K562 (cell line): Measurements from ENCODE around the gene UBXN6. TPM values are rescaled to one million over a fixed set of nuclear protein-coding genes. Genes with fewer than 3 reads are reported as not detected.

Source experiments
- CREBBP ChIP-seq: IDR thresholded peaks from one replicate; pipeline ENCODE4 v1.6.1; 2012; ENCODE audit warnings: low read depth, mild to moderate bottlenecking, control low read depth, inconsistent platforms, low read length
- CXXC5 ChIP-seq: fragments of 250-450 bp; sonication (Bioruptor Pico); IDR thresholded peaks from 2 replicates; pipeline ENCODE4 v1.8.0; 2022; ENCODE audit warnings: inconsistent platforms, mild to moderate bottlenecking, moderate library complexity
- DDX20 ChIP-seq: fragments of 450-650 bp; IDR thresholded peaks from 2 replicates; pipeline ENCODE4 v1.6.1; 2016; ENCODE audit warnings: missing genetic modification characterization, low read depth, mild to moderate bottlenecking, missing compliant biosample characterization, moderate library complexity
- EGR1 ChIP-seq: fragments of 450-650 bp; conservative IDR thresholded peaks from 2 replicates; pipeline ENCODE4 v1.6.1; 2017; ENCODE audit warnings: mild to moderate bottlenecking
- ELF1 ChIP-seq: fragments of 200-800 bp; sonication (Bioruptor generic); IDR thresholded peaks from 2 replicates; pipeline ENCODE4 v1.6.1; 2016; ENCODE audit warnings: missing genetic modification characterization, missing compliant biosample characterization
- ETS2 ChIP-seq: IDR thresholded peaks from 2 replicates; pipeline ENCODE4 v1.6.1; 2016; ENCODE audit warnings: borderline replicate concordance, missing genetic modification characterization, mild to moderate bottlenecking, moderate library complexity, missing compliant biosample characterization; ENCODE audit not compliant: poor library complexity, severe bottlenecking
- ILF3 ChIP-seq: fragments of 450-650 bp; IDR thresholded peaks from 2 replicates; pipeline ENCODE4 v1.6.1; 2018; ENCODE audit warnings: antibody characterized with exemption, mild to moderate bottlenecking, moderate library complexity, borderline replicate concordance
- KAT8 ChIP-seq: fragments of 450-650 bp; IDR thresholded peaks from 2 replicates; pipeline ENCODE4 v1.6.1; 2016; ENCODE audit warnings: low read depth, mild to moderate bottlenecking
- MNT ChIP-seq, 2 experiments: fragments of 450-650 bp; conservative IDR thresholded peaks; 2 replicates each; pipeline ENCODE4 v1.6.1; 2017; ENCODE audit warnings: mild to moderate bottlenecking in 2 of 2, moderate library complexity in 2 of 2
- PYGO2 ChIP-seq: fragments of 450-650 bp; IDR thresholded peaks from 2 replicates; pipeline ENCODE4 v1.6.1; 2016; ENCODE audit warnings: mild to moderate bottlenecking, missing genetic modification characterization, moderate library complexity, missing compliant biosample characterization
- RBFOX2 ChIP-seq: fragments of 200-400 bp; formaldehyde crosslinking; IDR thresholded peaks from 2 replicates; pipeline ENCODE4 v1.6.1; 2017; ENCODE audit warnings: low read depth, mild to moderate bottlenecking, low read length, moderate library complexity
- SMAD1 ChIP-seq: fragments of 150-350 bp; IDR thresholded peaks from 2 replicates; pipeline ENCODE4 v1.6.1; 2014; ENCODE audit warnings: low read length, low read depth; ENCODE audit not compliant: partially characterized antibody
- TAF7 ChIP-seq: fragments of 450-650 bp; IDR thresholded peaks from 2 replicates; pipeline ENCODE4 v1.6.1; 2016; ENCODE audit warnings: missing genetic modification characterization, missing compliant biosample characterization
- TFAM ChIP-seq: fragments of 250-450 bp; sonication (Bioruptor Pico); conservative IDR thresholded peaks from 2 replicates; pipeline ENCODE4 v1.5.0; 2021; ENCODE audit warnings: mild to moderate bottlenecking, moderate library complexity
- TOE1 ChIP-seq, 2 experiments: fragments of 450-650 bp in 1 of 2; sonication (generic) in 1 of 2; formaldehyde crosslinking in 1 of 2; IDR thresholded peaks; 2 replicates each; pipeline versions ENCODE4 v1.7.1 to v1.8.0; 2016 to 2022; ENCODE audit warnings: borderline replicate concordance in 2 of 2, mild to moderate bottlenecking in 2 of 2, antibody characterized with exemption in 1 of 2, inconsistent platforms in 1 of 2, low read depth in 1 of 2, missing genetic modification reagents in 1 of 2, moderate library complexity in 1 of 2
- ZNF212 ChIP-seq: fragments of 450-650 bp; formaldehyde crosslinking; IDR thresholded peaks from 2 replicates; pipeline ENCODE4 v1.4.0; 2020; ENCODE audit warnings: mild to moderate bottlenecking
- ZNF584 ChIP-seq: fragments of 200-800 bp; sonication (Bioruptor generic); IDR thresholded peaks from 2 replicates; pipeline ENCODE4 v1.6.1; 2016; ENCODE audit warnings: low read depth, mild to moderate bottlenecking, missing genetic modification characterization, missing compliant biosample characterization
- polyA plus RNA-seq, 8 experiments: library from polyadenylated mRNA; depleted of rRNA in 4 of 8; stranded (reverse) in 5 of 8; unstranded in 3 of 8; fragments of >200 nt; fragmentation: Nextera tagmentation in 2 of 8; fragmentation: Illumina TruSeq in 1 of 8; extraction: Ambion mirVana in 2 of 8; extraction: Trizol in 1 of 8; gene quantifications; 2 replicates each; pipeline versions ENCODE4 v1.2.1 to v1.2.3, GENCODE V29; 2011 to 2014; ENCODE audit warnings: inconsistent platforms in 1 of 8, missing spikeins in 1 of 8
- total RNA-seq, 7 experiments: library from RNA; depleted of rRNA in 6 of 7; stranded (reverse); fragments of >200 nt in 6 of 7; fragmentation: Illumina TruSeq in 2 of 7; extraction: Trizol in 2 of 7; gene quantifications; 2 replicates each; pipeline versions ENCODE4 v1.2.1 to v1.2.3, GENCODE V29; 2011 to 2021; ENCODE audit warnings: low replicate concordance in 1 of 7
- TF ChIP-seq, protein P1 (sequence below): fragments of 450-650 bp; formaldehyde crosslinking; IDR thresholded peaks from 2 replicates; pipeline ENCODE4 v1.4.0; 2022; ENCODE audit warnings: missing genetic modification characterization
- TF ChIP-seq, protein P2 (sequence below): fragments of 450-650 bp; formaldehyde crosslinking; IDR thresholded peaks from 2 replicates; pipeline ENCODE4 v1.4.0; 2020; ENCODE audit warnings: mild to moderate bottlenecking, moderate library complexity
- TF ChIP-seq, protein P3 (sequence below): sonication (generic); formaldehyde crosslinking; IDR thresholded peaks from 2 replicates; pipeline ENCODE4 v1.8.0; 2022; ENCODE audit warnings: mild to moderate bottlenecking, low read depth, missing genetic modification reagents

UBXN6 gene
- total and polyA plus RNA-seq, 9 of the 15 experiments (the other 6 are each of a cell fraction or from before 2014, with no cell fraction given) = 0.48 to 90.2 (median 29.5) TPM

- TF ChIP-seq DDX20 (tag) (no peak), ZNF212 (CRISPR knock-in tag) (no peak), ZNF584 (CRISPR knock-in tag) (no peak), TFAM (CRISPR knock-in tag) (no peak), ILF3 (peak; percentile 90; the same call in 1 of the 2 replicates), CXXC5 (CRISPR knock-in tag) (peak; percentile 96), KAT8 (no peak), RBFOX2 (peak; percentile 95), TOE1 (IDR thresholded peaks at IDR 0.05; ENCODE audit: borderline replicate concordance) (peak; percentile 99), TOE1 (CRISPR knock-in tag; IDR thresholded peaks at IDR 0.05; ENCODE audit: borderline replicate concordance, low read depth) (no peak), CREBBP (no peak), ELF1 (no peak; the same call in 1 of the 2 replicates), PYGO2 (tag) (no peak), ETS2 (tag) (no peak), MNT (conservative IDR thresholded peaks at IDR 0.05) (peak in 1 of 2 experiments; percentile 74; a peak in 3 of 4 replicates), TAF7 (peak; percentile 66; the same call in 1 of the 2 replicates), SMAD1 (no peak), EGR1 (0 out of 2 replicates have a peak, but pooled peaks have one; percentile 40)
- TF ChIP-seq, protein P1, sequence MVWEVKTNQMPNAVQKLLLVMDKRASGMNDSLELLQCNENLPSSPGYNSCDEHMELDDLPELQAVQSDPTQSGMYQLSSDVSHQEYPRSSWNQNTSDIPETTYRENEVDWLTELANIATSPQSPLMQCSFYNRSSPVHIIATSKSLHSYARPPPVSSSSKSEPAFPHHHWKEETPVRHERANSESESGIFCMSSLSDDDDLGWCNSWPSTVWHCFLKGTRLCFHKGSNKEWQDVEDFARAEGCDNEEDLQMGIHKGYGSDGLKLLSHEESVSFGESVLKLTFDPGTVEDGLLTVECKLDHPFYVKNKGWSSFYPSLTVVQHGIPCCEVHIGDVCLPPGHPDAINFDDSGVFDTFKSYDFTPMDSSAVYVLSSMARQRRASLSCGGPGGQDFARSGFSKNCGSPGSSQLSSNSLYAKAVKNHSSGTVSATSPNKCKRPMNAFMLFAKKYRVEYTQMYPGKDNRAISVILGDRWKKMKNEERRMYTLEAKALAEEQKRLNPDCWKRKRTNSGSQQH (CRISPR knock-in tag) = no peak
- TF ChIP-seq, protein P2, sequence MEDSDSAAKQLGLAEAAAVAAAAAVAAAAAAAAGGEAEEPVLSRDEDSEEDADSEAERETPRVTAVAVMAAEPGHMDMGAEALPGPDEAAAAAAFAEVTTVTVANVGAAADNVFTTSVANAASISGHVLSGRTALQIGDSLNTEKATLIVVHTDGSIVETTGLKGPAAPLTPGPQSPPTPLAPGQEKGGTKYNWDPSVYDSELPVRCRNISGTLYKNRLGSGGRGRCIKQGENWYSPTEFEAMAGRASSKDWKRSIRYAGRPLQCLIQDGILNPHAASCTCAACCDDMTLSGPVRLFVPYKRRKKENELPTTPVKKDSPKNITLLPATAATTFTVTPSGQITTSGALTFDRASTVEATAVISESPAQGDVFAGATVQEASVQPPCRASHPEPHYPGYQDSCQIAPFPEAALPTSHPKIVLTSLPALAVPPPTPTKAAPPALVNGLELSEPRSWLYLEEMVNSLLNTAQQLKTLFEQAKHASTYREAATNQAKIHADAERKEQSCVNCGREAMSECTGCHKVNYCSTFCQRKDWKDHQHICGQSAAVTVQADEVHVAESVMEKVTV (CRISPR knock-in tag) = no peak
- TF ChIP-seq, protein P3, sequence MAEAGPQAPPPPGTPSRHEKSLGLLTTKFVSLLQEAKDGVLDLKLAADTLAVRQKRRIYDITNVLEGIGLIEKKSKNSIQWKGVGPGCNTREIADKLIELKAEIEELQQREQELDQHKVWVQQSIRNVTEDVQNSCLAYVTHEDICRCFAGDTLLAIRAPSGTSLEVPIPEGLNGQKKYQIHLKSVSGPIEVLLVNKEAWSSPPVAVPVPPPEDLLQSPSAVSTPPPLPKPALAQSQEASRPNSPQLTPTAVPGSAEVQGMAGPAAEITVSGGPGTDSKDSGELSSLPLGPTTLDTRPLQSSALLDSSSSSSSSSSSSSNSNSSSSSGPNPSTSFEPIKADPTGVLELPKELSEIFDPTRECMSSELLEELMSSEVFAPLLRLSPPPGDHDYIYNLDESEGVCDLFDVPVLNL = peak; percentile 48; the same call in 1 of the 2 replicates
Observed at GRCh38 chr19:4402171-4403004, 55.2 kb downstream of the UBXN6 start, which contains the start of gene CHAF1A (continued).
